Osteoblast (primary cell): ENCODE measurements around the gene ACAD11. TPM values are rescaled to one million over a fixed set of nuclear protein-coding genes. Genes with fewer than 3 reads are reported as not detected.
"Not testable (repeated sequence)": the region's sequence is repeated elsewhere in the genome, so short reads cannot be mapped to it uniquely, and the experiment has no call there.

Experiments
- DNase-seq: peaks from one replicate; pipeline ENCODE4 v3.0.0; 2011; ENCODE audit warnings: low spot score, mixed read lengths; ENCODE audit not compliant: insufficient read length; ENCODE audit errors: missing footprints
- H2AFZ ChIP-seq: 2 replicates; pipeline ENCODE4 v1.6.0; 2011; ENCODE audit warnings: mild to moderate bottlenecking, low read length
- H3K27ac ChIP-seq: 2 replicates; pipeline ENCODE4 v1.5.1; 2011; ENCODE audit warnings: mild to moderate bottlenecking, low read depth, low read length, moderate library complexity
- H3K27me3 ChIP-seq: 2 replicates; pipeline ENCODE4 v1.6.0; 2012; ENCODE audit warnings: mild to moderate bottlenecking, control low read depth, inconsistent platforms, low read length, moderate library complexity; ENCODE audit not compliant: insufficient read depth
- H3K36me3 ChIP-seq: 2 replicates; pipeline ENCODE4 v1.5.1; 2011; ENCODE audit warnings: mild to moderate bottlenecking, low read length, control low read depth, moderate library complexity; ENCODE audit not compliant: insufficient read depth
- H3K4me1 ChIP-seq: 2 replicates; pipeline ENCODE4 v1.5.1; 2011; ENCODE audit warnings: mild to moderate bottlenecking, low read length, control low read depth, moderate library complexity; ENCODE audit not compliant: insufficient read depth
- H3K4me2 ChIP-seq: 2 replicates; pipeline ENCODE4 v1.6.0; 2011; ENCODE audit warnings: mild to moderate bottlenecking, low read length; ENCODE audit not compliant: insufficient read depth
- H3K4me3 ChIP-seq: fragments of 200-600 bp; sonication (generic); 3 replicates; pipeline ENCODE4 v1.5.1; 2012; ENCODE audit warnings: mild to moderate bottlenecking, low read length, inconsistent platforms; ENCODE audit not compliant: insufficient read depth
- H3K79me2 ChIP-seq: 2 replicates; pipeline ENCODE4 v1.6.0; 2012; ENCODE audit warnings: mild to moderate bottlenecking, low read length, control low read depth, inconsistent platforms; ENCODE audit not compliant: insufficient read depth
- H3K9me3 ChIP-seq: 2 replicates; pipeline ENCODE4 v1.5.1; 2011; ENCODE audit warnings: low read depth, low read length, control low read depth
- H4K20me1 ChIP-seq: 2 replicates; pipeline ENCODE4 v1.6.0; 2012; ENCODE audit warnings: mild to moderate bottlenecking, low read length, control low read depth; ENCODE audit not compliant: insufficient read depth
- total RNA-seq: library from RNA; depleted of rRNA; stranded (reverse); fragments of >200 nt; gene quantifications from 2 replicates; pipeline ENCODE4 v1.2.3, GENCODE V29; 2012
- TF ChIP-seq, protein P1 (sequence below): IDR thresholded peaks from 2 replicates; pipeline ENCODE4 v1.5.1; 2011; ENCODE audit warnings: mild to moderate bottlenecking, low read depth, low read length, moderate library complexity; ENCODE audit errors: extremely low read depth

ACAD11 gene
- total RNA-seq, 1 donor, result 31.1 TPM

DNA sequence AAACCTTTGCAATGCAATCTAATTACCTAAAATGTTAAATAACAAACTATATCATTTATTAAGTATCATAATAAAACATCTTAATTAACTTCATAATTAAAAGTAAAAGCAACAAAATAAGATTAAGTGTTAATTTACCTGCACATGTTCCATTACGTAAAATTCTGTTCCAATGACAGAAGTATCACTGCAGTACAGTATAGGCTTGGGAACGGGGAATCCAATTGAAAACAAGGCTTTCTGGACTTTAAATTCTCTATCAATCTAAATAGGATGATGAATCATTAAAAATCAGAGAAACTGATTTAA is 17.1 kb downstream of the ACAD11 start:
- no peak for DNase-seq
- Histone ChIP-seq H2AFZ (no peak overlapping the region), H3K9me3 (no peaks in the 10 kb centered on the region), H3K36me3 (peaks cover 4% of the 10 kb centered on the region), H3K4me3 (no peak overlapping the region), H3K27ac (no peak overlapping the region), H3K4me1 (peaks cover 6% of the 10 kb centered on the region), H3K27me3 (no peaks in the 10 kb centered on the region), H3K4me2 (no peak overlapping the region), H4K20me1 (no peaks in the 10 kb centered on the region), H3K79me2 (peaks cover 10% of the 10 kb centered on the region)
- TF ChIP-seq, protein P1, sequence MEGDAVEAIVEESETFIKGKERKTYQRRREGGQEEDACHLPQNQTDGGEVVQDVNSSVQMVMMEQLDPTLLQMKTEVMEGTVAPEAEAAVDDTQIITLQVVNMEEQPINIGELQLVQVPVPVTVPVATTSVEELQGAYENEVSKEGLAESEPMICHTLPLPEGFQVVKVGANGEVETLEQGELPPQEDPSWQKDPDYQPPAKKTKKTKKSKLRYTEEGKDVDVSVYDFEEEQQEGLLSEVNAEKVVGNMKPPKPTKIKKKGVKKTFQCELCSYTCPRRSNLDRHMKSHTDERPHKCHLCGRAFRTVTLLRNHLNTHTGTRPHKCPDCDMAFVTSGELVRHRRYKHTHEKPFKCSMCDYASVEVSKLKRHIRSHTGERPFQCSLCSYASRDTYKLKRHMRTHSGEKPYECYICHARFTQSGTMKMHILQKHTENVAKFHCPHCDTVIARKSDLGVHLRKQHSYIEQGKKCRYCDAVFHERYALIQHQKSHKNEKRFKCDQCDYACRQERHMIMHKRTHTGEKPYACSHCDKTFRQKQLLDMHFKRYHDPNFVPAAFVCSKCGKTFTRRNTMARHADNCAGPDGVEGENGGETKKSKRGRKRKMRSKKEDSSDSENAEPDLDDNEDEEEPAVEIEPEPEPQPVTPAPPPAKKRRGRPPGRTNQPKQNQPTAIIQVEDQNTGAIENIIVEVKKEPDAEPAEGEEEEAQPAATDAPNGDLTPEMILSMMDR, result no peak

DNA sequence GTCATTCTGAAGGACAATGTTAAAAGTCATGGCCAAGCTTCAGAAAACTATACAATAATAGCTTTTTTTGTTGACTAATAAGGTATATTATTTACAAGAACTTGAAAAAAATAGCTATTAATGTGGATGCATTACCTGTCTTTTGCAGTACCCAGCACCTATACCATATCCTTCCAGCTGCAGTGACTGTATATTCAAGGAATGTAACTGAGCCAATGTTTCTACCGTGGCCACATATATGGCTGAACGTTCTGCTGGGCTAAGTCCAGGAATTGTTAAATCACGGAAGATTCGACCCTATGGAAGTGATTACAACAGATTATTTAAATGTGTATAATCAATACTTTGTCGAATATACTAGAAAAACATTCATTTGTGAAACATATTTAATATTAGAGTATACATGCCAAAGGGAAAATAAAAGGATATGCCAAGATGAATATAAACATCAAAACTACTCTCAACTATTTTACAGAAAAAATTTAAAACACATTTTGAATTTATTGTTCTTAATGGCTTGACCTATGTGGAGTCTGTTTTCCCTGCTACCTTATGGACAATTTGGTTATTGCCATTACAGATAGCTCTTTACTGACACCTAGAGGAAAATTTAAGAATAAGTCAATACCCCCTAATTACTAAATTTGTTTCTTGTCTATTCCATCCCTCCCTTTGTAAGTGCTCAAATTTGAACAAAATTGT is 17.6 kb downstream of the ACAD11 start:
- no peak overlapping the region for H2AFZ ChIP-seq
- peaks cover 11% of the 10 kb centered on the region for H3K4me1 ChIP-seq
- H3K36me3 ChIP-seq, result peaks cover 4% of the 10 kb centered on the region
- no peaks in the 10 kb centered on the region for H4K20me1 ChIP-seq
- H3K4me3 ChIP-seq, result no peak overlapping the region
- peak; percentile 81 for DNase-seq
- no peaks in the 10 kb centered on the region for H3K27me3 ChIP-seq
- TF ChIP-seq, protein P1, result peak; percentile 72
- H3K27ac ChIP-seq, result no peak overlapping the region
- H3K79me2 ChIP-seq, result peaks cover 6% of the 10 kb centered on the region
- H3K4me2 ChIP-seq, result no peak overlapping the region
- H3K9me3 ChIP-seq, result no peaks in the 10 kb centered on the region

DNA sequence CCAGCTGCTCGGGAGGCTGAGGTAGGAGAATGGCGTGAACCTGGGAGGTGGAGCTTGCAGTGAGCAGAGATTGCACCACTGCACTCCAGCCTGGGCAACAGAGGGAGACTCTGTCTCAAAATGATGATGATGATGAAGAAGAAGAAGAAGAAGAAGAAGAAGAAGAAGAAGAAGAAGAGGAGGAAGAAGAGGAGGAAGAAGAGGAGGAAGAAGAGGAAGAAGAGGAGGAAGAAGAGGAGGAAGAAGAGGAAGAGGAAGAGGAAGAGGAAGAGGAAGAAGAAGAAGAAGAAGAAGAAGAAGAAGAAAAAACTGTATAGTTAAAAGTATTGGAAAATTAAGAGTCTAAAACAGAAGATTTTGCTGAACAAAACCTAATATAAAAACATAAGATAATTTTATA is 18.2 kb downstream of the ACAD11 start:
- H3K27me3 ChIP-seq, H3K79me2 ChIP-seq, DNase-seq, H3K4me3 ChIP-seq, H3K36me3 ChIP-seq, H4K20me1 ChIP-seq, H3K27ac ChIP-seq, H2AFZ ChIP-seq, H3K9me3 ChIP-seq, H3K4me2 ChIP-seq: not testable (repeated sequence)
- peaks cover 11% of the 10 kb centered on the region for H3K4me1 ChIP-seq

DNA sequence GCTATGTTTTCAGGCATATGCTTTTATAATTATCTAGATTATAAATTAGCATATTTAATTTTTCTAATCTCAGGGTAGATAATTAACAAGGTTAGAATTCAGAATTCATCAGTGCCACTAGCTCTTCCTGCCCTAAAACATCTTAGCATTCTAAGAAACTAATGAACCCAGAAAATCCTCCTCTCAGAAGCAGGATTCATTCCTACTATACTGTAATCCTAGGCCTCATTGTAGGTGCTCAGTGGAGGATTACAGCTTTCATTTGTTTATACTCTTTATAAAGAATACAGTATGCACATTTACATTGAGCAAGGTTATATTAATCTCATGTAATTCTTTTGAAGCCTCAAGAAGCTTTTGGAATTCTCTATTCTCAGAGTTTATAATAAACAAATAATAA is 20.9 kb downstream of the ACAD11 start:
- H2AFZ ChIP-seq, result no peak overlapping the region
- peaks cover 11% of the 10 kb centered on the region for H3K4me1 ChIP-seq
- peaks cover 4% of the 10 kb centered on the region for H3K36me3 ChIP-seq
- no peaks in the 10 kb centered on the region for H3K79me2 ChIP-seq
- H3K4me3 ChIP-seq, result no peak overlapping the region
- no peaks in the 10 kb centered on the region for H3K9me3 ChIP-seq
- TF ChIP-seq, protein P1, result no peak
- no peak for DNase-seq
- no peaks in the 10 kb centered on the region for H3K27me3 ChIP-seq
- H4K20me1 ChIP-seq, result no peaks in the 10 kb centered on the region
- no peak overlapping the region for H3K27ac ChIP-seq
- H3K4me2 ChIP-seq, result no peak overlapping the region
